ENCODE measurements around the gene OSMR. TPM values are rescaled to one million over a fixed set of nuclear protein-coding genes. Genes with fewer than 3 reads are reported as not detected.

Gene OSMR
- total RNA-seq, 1 donor from 2014 or later = 0.25 TPM

GRCh38 chr5:38923661-38924451 lies 78.0 kb downstream of the OSMR start:
- intact Hi-C loops (cut with micrococcal nuclease) = loop anchor here (2.0 kb wide), 2 partner anchors 93 to 541 kb away; no protein-coding TSS in a partner anchor

DNA sequence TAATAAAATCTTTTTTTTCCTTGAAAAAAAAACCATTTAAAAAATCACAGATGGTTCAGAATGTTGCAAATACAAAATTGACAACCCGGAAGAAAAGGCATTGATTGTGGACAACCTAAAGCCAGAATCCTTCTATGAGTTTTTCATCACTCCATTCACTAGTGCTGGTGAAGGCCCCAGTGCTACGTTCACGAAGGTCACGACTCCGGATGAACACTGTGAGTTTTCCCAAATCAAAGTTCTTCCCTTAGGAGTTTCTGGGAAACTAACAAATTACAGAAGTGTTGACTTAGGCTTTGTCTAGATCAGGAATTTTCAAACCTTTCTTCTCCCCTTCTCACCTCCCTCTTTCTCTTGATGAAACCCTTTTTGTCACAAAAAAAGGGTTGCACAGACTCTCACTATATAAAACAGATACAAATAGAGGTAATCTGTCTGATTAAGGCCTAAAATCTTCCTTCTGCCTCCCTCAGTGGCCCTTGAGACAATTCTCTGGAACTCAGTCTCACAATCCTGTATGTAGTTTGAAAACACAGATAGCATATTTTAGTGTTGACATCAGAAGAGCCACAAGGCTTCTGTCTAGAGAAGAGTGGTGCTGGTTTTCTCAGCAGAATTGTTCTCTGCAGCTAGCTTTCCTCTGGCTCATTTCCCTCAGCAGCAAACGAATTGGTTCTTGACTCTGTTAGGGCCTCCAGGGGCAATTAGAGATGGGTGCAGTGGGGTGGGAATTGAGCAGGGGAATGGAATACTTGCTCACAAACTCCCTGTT lies 79.5 kb downstream of the OSMR start:
- intact Hi-C loops (cut with micrococcal nuclease) = no loop called here

- intact Hi-C loops (cut with micrococcal nuclease) = no loop called here
These were observed 80.3 kb downstream of the OSMR start for GRCh38 chr5:38926121-38926520.

DNA sequence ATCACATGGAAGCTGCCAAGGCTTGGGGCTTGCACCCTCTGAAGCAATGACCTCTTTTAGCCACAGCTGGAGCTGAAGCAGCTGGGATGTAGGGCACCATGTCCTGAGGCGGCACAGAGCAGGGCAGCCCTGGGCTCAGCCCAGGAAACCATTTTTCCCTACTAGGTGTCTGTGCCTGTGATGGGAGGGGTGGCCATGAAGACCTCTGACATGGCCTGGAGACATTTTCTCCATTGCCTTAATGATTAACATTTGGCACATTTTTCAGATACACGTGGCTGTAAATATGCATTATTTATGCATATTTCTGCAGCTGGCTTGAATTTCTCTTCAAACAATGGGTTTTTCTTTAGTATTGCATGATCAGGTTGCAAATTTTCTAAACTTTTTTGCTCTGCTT lies 81.7 kb downstream of the OSMR start:
- intact Hi-C loops (cut with micrococcal nuclease) = no loop called here

GRCh38 chr5:38929838-38930237 lies 84.0 kb downstream of the OSMR start:
- intact Hi-C loops (cut with micrococcal nuclease) = no loop called here

DNA sequence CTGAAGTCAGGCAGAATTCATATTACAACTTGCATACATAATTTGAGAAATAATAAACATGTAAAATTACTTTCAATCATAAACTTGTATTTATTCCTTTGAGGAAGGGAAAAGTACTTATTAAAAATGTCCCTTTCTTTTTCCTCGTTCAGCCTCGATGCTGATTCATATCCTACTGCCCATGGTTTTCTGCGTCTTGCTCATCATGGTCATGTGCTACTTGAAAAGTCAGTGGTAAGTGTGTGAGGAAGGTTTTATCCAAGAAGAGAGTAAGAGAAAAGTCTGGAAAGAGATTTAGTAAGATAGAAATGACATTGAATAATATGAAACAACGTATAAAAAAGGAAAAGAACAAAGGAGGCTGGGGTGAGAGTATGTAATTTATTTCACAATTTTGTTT lies 85.9 kb downstream of the OSMR start:
- intact Hi-C loops (cut with micrococcal nuclease) = no loop called here

DNA sequence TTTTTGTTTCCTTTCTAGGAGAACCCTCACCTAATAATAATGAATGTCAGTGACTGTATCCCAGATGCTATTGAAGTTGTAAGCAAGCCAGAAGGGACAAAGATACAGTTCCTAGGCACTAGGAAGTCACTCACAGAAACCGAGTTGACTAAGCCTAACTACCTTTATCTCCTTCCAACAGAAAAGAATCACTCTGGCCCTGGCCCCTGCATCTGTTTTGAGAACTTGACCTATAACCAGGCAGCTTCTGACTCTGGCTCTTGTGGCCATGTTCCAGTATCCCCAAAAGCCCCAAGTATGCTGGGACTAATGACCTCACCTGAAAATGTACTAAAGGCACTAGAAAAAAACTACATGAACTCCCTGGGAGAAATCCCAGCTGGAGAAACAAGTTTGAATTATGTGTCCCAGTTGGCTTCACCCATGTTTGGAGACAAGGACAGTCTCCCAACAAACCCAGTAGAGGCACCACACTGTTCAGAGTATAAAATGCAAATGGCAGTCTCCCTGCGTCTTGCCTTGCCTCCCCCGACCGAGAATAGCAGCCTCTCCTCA lies 87.1 kb downstream of the OSMR start:
- intact Hi-C loops (cut with micrococcal nuclease) = no loop called here

GRCh38 chr5:38935437-38935836 lies 89.6 kb downstream of the OSMR start:
- intact Hi-C loops (cut with micrococcal nuclease) = loop anchor here (5.0 kb wide), 1 partner anchor 142 kb away; no protein-coding TSS in a partner anchor

DNA sequence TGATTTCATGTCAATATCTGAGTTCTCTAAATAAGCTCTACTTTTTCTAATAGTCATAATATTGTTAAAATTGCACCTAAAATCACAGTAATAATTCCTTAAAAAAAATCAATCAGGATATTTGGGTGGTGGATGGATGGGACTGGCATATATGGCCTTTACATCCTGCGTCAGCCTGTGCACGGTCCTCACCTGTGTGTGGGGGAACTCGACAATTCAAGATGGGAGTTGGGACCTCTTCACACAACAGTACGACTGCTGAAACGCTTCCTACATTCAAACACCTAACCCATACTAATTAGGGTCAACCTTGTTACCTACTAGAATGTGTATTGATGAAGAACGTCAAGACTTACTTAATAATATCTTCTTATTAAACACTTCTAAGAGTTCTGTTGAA lies 90.5 kb downstream of the OSMR start:
- intact Hi-C loops (cut with micrococcal nuclease) = loop anchor here (5.0 kb wide), 1 partner anchor 141 kb away; no protein-coding TSS in a partner anchor

- intact Hi-C loops (cut with micrococcal nuclease) = loop anchor here (5.0 kb wide), 1 partner anchor 139 kb away; no protein-coding TSS in a partner anchor
These were observed 92.6 kb downstream of the OSMR start for GRCh38 chr5:38938424-38938823.

DNA sequence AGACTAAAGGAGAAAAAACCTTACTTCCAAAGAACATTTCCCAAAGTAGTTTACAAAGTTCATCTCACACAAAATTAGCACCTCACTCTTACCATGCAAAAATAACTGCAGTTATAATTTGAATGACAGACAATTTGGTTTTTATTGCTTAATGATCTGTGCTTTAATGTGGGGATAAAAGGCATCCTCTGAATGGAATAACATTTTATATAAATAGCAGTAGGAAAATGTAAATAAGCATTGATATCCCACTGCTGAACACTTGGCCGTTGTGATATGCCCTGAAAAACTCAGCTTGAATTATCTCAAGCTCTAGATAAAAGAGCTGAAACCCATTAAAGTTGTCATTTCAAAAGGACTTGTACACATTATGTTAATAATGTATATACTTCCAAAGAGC lies 93.2 kb downstream of the OSMR start:
- intact Hi-C loops (cut with micrococcal nuclease) = loop anchor here (5.0 kb wide), 1 partner anchor 138 kb away; no protein-coding TSS in a partner anchor

DNA sequence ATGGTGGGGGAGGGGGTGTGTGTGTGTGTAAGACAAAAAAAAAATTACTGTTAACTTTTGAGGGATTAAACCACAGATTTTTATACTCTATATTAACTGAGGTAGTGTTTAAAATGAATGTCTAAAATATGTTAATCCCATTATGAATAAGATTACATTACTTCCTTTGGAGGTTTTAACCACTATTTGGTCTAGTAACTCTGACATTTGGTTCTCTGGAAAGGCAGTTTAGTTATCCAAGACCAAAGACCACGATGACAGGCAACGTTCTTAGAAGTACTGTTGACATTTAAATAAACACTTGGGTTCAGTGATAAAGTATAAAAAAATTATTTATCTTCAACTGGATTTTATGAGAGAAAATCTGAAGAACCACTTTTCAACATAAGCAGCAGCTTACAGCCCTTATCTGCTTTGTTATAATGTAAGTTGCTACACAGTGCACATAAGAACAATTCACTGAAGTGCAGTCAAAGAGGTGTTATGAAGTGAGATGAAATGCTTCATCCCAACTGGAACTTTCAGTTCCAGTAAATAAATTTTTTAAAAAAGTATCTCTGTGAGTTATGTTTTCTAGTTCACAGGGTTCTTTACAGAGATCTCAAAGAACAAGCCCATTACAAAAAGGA lies 94.5 kb downstream of the OSMR start:
- intact Hi-C loops (cut with micrococcal nuclease) = no loop called here

- intact Hi-C loops (cut with micrococcal nuclease) = no loop called here
These were observed 96.1 kb downstream of the OSMR start for GRCh38 chr5:38941912-38942311.

- intact Hi-C loops (cut with micrococcal nuclease) = no loop called here
These were observed 98.5 kb downstream of the OSMR start for GRCh38 chr5:38944282-38944681.

DNA sequence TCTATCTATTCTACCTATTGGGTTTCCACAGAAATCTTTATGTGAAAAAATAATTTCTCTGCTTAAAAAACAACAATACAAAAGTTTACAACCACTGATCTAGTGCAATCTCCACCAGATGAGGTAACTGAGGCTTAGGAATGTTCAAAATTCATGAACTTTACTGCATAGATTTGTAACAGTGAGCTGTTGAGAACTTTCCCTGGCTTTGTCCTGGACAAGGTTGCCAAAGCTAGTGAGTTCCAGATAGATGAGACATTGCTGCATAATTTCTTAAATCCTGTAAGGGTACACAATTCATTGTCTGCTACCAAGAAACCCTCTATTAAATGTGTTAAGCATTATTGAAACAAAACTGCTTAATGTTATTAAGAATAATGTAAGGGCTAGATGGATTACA lies 102.7 kb downstream of the OSMR start:
- intact Hi-C loops (cut with micrococcal nuclease) = no loop called here

DNA sequence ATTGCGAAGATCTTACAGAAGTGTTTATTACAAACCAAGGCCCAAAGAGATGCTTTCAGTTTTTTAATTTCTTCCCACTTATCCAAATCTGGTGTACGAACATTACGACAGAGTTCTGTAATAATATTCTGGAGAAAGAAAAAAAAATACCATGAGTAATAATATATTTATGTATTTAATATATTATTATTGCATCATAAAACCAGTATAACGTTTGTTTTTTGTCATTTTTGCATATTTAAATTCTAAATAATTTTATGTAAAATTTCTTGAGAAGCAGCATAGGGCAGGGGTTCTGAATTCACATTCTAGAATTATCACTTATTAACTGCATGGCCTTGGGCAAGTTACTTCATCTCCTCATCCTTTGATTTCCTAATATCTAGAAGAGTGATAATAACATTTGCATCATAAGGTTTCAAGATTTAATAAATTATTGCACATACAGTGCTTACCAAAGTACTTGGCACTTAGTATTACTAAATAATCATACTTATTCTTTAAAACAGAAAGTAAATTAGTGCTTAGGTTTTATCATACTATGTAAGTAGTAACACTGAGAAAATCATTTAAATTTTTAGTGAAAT lies 107.7 kb downstream of the OSMR start:
- intact Hi-C loops (cut with micrococcal nuclease) = loop anchor here (5.0 kb wide), 1 partner anchor 169 kb away; no protein-coding TSS in a partner anchor

- intact Hi-C loops (cut with micrococcal nuclease) = no loop called here
These were observed 115.9 kb downstream of the OSMR start for GRCh38 chr5:38961691-38962090.

- intact Hi-C loops (cut with micrococcal nuclease) = no loop called here
These were observed 122.9 kb downstream of the OSMR start for GRCh38 chr5:38968665-38969064.

- intact Hi-C loops (cut with micrococcal nuclease) = no loop called here
These were observed 132.2 kb downstream of the OSMR start for GRCh38 chr5:38978036-38978435.

DNA sequence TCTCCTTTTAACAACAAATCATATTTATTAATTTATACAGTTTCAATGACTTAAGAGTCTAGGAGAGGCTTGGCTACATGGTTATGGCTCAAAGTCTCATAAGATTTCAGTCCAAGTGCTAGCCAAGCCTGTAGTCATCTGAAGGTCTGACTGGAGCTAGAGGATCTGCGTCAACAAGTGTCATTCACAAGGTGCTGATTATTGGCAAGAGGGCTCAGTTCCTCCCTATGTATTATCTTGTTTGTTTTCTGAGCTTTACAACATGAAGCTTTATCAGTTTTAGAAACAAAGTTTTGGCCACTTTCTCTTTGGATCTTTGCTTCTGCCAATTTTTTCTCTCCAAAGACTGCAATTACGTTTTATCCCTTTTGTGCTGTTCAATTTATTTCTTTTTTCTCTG lies 133.7 kb downstream of the OSMR start:
- intact Hi-C loops (cut with micrococcal nuclease) = no loop called here

Data from T-helper 1 cell treated with Interleukin-12 subunit alpha and Interleukin-12 subunit beta and Interleukin-4 antibody, amounts not matched to agents 30 ng/mL and 1 ng/mL, for 36 hours (primary cell).